SIG-M5 treated with dmso at 0.1 percent for 504 hours (cell line): ENCODE measurements around the gene HS3ST3B1.

Experiments used
- DNase-seq: peaks from one replicate; lab custom pipeline; 2025; ENCODE audit not compliant: unreplicated experiment; lab: John Stamatoyannopoulos, UW

Gene HS3ST3B1

GRCh38 chr17:14351493-14351892 lies 50.6 kb downstream of the HS3ST3B1 start:
- DNase-seq = peak; percentile 34

- peak; percentile 72 for DNase-seq
Observed at GRCh38 chr17:14352136-14352535, 51.3 kb downstream of the HS3ST3B1 start.

- no peak for DNase-seq
Observed at GRCh38 chr17:14353861-14354474, 53.1 kb downstream of the HS3ST3B1 start.

GRCh38 chr17:14354807-14355206 lies 53.9 kb downstream of the HS3ST3B1 start:
- no peak for DNase-seq

GRCh38 chr17:14355556-14355955 lies 54.7 kb downstream of the HS3ST3B1 start:
- DNase-seq = no peak

- DNase-seq = peak; percentile 53
Observed at GRCh38 chr17:14359163-14360020, 58.5 kb downstream of the HS3ST3B1 start.

GRCh38 chr17:14360856-14361255 lies 60.0 kb downstream of the HS3ST3B1 start:
- DNase-seq = no peak

GRCh38 chr17:14361470-14361869 lies 60.6 kb downstream of the HS3ST3B1 start:
- DNase-seq = no peak

- no peak for DNase-seq
Observed at GRCh38 chr17:14361945-14362508, 61.1 kb downstream of the HS3ST3B1 start.

GRCh38 chr17:14366199-14366598 lies 65.3 kb downstream of the HS3ST3B1 start:
- no peak for DNase-seq

- DNase-seq = no peak
Observed at GRCh38 chr17:14372461-14372860, 71.6 kb downstream of the HS3ST3B1 start.

- no peak for DNase-seq
Observed at GRCh38 chr17:14372905-14373613, 72.2 kb downstream of the HS3ST3B1 start.

- no peak for DNase-seq
Observed at GRCh38 chr17:14373614-14374259, 72.9 kb downstream of the HS3ST3B1 start.

GRCh38 chr17:14374268-14374667 lies 73.4 kb downstream of the HS3ST3B1 start:
- DNase-seq = no peak

- DNase-seq = no peak
Observed at GRCh38 chr17:14376666-14377065, 75.8 kb downstream of the HS3ST3B1 start.

GRCh38 chr17:14381606-14382005 lies 80.7 kb downstream of the HS3ST3B1 start:
- DNase-seq = no peak

GRCh38 chr17:14387036-14387435 lies 86.2 kb downstream of the HS3ST3B1 start:
- no peak for DNase-seq

- DNase-seq = no peak
Observed at GRCh38 chr17:14389681-14390080, 88.8 kb downstream of the HS3ST3B1 start.

GRCh38 chr17:14393723-14394122 lies 92.8 kb downstream of the HS3ST3B1 start:
- DNase-seq = no peak

GRCh38 chr17:14395255-14395654 lies 94.4 kb downstream of the HS3ST3B1 start:
- DNase-seq = no peak

- DNase-seq = no peak
Observed at GRCh38 chr17:14396547-14396946, 95.7 kb downstream of the HS3ST3B1 start.
